ENCODE results near the gene TTC9C. TPM values are rescaled to one million over a fixed set of nuclear protein-coding genes. Genes with fewer than 3 reads are reported as not detected.
"Not testable (repeated sequence)": the region's sequence is repeated elsewhere in the genome, so short reads cannot be mapped to it uniquely, and the experiment has no call there.

TTC9C gene
- total RNA-seq, 1 donor from 2014 or later: 19.7 TPM

DNA sequence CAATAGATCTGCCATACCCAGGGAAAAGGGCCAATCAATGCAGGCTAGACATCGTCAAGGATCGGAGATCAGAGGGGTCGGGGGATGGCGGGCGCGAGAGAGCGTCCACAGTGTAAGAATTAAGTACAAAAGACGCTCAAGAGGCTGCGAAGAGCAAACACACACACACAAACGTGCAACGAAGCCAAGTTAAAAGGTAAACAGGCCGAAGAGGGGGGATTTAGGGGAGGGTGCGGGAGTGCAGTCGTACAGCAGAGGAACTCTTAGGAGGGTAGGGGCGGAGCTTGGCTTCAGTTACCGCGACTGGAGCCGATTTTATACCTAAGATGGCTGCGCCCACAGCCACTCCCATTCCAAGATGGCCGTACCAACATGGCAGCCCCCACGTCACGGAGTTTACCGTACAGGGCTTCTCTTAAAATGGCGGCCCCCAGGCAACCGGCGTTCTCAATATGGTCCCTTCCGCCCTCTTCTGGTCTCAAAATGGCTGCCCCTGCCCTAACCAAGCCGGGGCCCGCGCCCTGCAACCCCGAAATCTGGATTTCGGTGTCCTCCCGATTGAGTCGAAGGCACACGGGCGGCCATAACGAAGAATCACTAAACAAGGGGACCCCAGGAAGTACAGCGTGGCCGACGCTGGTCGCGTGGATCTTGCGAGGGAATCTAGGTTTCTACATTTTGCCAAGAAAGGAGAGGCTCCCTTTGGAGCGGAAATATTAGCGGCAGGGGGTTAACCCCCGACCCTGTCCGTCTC, 18.9 kb upstream of the TTC9C start:
- DNase-seq (ENCODE audit: low read depth): peak; percentile 98

DNA sequence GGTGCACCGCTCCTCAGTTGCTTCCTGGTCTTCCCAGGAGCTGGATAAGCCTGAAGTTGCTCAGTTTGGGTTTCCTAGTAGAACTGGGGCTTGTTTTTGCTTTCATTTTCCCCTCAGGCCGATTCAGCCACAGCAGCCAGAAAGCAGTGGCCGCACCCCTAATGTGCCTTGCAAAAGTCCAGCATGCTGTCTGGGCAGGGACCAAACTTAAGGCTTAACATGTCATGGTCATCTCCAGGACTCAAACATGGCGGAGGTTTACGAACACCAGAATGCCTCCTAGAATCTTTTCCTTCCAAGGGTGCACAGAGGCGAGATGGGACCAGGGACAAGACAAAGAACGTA, 18.3 kb upstream of the TTC9C start:
- no peak for DNase-seq (ENCODE audit: low read depth)

DNA sequence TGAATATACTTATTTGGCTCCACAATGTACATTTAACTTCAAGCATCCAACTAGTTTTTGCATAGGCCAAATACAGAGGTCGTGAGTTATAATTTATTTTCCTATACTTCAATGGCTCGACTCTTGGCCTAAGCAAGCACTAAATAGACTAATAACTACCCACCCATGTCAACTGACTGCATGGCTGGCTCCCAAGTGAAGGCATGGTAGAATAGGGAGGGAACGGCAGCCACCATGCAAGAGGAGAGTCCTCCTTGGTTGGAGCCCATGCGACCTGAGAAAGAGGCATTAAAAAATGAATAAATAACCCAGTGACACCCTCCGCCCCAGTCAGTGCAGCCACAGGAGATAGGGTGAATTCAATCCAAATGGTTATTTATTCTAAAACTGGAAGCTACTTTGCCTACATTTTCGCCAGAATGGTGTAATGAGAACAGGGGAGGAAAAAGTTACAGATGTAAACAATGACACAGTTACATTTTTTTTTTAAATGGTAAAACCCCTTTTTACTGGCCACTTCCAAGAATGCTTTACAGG, 15.9 kb upstream of the TTC9C start:
- no peak for DNase-seq (ENCODE audit: low read depth)

DNA sequence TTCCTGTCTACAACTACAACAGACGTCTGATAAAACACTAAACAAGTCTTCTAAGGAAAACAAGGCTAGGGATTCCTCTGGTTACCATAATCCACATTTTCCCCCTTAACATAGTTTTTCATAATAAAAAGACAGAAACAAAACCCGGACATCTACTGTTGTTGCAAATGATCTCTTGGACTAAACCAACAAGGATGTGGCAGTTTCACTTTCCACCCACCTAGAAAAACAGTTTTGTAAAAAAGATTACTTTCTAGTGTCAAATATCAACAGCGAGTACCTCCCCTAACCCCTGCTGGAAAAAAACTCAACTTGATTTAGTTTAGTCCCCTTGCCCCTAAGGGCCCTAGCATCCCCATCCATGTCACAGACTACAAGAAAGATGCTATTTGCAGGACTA, 15.4 kb upstream of the TTC9C start:
- DNase-seq (ENCODE audit: low read depth): no peak

DNA sequence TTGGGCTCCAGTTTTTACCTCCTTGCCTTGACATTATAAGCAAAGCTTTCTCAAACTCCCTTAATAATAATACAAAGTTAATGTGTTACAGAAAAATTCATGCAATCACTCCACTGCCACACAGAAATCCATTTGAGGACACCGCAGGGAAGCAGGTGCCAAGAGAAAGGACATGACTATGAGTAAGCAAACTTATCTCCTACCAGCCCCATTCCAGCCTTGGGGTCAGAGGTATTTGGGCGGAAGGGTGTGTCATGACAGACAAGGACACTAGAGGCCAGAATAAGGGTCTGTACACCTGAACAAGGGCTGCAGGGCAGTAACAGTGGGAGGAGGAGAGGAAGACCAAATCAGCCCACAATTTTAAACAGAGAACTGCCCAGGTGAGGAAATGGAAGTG, 14.9 kb upstream of the TTC9C start:
- peak; percentile 31 for DNase-seq (ENCODE audit: low read depth)

DNA sequence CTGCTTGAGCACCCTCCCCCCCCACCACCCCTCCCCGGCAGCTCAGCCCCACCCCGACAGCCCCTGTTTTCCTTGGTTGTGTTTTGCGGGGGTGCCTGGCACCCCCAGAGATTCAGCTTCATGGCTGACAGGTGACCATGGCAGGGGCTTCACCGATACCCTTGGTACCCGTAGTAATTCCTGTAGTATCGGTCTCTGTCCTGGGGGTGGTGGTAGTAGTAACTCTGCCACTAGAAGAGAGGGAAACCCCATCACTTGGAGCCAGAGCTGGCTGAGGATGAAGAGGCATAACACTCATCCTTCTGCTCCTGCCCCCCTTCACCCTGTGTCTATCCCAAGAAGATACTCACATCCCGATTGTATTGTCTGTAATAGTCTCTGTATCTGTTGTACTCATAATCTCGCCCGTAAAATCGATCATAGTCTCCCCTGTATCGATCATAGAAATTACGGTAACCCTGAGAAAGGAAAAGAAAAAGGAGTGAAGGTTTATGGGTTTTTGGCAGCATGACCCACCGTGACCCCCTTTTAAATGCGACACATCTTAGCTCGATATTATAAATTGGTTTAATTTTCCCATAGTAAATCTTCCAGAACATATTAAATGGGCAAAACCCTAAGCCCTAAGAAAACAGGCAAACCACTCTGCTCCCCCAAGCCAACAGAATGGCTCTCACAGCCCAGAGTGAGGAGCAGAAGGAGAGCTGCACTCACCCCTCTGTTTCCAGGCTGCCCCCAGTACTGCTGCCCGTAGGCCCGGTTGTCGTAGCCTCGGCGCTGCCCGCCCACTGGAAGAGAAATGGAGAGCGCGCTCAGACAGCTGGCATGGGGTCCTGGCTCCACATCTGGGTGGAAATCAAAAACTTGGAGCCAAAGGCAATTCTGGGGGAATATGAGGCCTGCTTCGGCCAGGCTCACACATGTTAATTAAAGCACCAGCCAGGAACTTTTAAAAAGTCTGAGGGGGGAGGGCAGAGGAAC, 12.8 kb upstream of the TTC9C start:
- DNase-seq (ENCODE audit: low read depth): no peak

DNA sequence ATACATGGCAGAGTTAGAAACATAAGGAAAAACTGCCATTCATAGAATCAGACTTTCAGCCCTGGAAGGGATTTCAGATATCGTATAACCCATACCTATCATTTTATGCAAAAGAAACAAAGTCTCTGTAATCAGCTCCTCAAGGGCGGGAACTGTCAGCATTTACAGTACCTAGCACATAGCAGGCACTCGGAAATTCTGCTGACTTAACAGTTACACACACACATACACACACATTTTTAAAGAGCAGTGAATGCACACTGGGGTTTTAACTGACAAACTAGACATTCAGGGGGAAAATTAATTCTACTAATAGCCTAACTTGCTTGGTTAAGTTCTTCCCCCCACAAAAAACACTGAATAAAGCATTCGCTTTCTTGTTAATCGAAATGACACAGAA, 12.1 kb upstream of the TTC9C start:
- no peak for DNase-seq (ENCODE audit: low read depth)

DNA sequence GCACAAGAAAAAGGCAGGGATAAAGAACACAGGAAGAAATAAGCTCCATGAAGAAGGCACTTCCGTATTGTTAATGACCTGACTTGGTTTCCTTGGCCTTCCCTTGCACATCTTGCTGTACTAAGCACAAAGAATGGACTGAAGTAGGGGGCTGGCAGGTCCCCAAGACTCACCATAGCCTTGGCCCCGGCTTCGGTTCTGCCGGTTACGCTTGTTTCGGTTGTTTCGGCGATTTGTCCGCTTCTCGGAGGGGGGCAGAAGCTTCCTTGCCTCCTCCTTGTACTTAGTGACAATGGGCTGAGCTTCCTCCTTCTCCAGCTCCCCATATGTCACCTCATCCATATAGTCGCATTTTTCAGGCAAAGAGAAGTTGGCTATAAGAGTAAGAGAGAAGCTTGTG, 11.5 kb upstream of the TTC9C start:
- DNase-seq (ENCODE audit: low read depth): no peak

DNA sequence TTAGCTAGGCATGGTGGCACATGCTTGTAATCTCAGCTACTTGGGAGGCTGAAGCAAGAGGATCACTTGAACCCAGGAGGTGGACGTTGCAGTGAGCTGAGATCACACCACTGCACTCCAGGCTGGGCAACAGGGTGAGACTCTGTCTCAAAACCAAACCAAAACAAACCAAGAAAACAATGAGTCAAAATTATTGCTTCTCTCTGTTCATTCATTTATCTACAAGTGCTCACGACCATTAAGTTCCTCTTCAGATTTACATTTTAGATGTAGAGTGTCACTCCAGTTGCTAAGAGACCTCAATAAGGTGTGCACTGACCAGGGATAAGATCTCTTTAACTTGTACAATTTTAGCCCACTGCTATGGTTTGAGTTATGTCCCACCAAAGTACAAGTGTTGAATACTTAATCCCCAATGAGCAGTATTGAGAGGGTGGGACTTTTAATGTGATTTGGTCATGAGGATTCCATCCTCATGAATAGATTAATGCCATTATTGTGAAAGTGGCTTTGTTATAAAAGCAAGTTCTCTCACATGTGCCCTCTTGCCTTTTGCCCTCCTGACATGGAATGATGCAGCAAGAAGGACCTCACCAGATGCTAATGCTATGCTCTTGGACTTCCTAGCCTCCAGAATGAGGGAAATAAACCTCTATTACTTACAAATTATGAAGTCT, 8.8 kb upstream of the TTC9C start:
- no peak for DNase-seq (ENCODE audit: low read depth)

DNA sequence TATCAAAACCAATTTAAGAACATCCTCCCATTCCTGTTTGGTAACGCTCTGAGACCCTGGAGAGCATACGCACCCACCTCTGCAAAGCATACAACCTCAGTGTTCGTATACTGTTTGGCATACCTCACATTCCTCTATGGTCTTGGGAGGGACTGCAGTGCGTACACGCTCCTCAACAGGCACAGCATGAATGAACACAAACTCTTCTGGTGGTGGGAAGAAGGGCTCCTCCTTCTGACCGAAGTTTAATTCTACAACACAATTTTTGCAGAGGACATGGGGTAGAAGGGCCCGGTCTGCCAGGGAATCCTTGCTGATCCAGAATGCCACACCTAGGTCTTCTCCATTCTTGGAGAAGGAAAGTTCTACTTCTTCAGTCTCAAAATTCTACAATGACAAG, 6.3 kb upstream of the TTC9C start:
- DNase-seq (ENCODE audit: low read depth): no peak

DNA sequence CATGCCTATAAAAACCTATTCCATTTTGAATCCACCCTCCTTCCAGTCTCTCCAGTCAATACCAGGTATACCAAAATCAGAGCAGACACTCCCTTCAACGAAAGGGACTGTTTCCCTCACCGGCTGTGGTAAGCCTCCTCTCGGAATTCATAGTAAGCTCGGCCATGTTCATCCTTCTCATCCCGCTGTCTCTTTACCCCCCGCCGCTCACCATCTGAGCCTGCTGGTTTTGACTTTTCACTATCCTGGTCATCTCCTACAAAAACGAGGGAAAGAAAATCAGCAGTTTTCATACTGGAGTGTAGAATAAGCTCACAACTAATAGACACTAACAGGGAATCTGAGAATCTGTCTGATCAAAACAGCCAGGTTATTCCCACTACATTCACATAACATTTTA, 4.1 kb upstream of the TTC9C start:
- no peak for DNase-seq (ENCODE audit: low read depth)

DNA sequence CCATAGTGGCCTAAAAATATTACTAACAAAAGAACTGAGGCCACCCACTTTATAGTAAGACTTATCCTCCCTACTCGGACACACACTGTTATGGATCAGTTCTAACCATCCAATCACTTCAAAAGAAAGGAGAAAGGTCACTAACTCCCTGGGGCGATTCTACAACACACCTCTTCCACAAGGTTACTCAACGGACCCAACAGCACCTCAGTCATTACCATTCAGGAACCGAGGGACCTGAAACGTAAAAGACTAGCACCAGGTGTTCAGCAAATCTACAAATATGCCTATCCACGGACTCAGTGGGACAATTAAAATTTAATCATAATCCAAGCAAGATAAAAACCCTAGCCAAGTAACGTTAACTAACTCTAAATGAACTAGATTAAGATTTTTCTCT, 2.6 kb upstream of the TTC9C start:
- DNase-seq (ENCODE audit: low read depth): peak; percentile 2

DNA sequence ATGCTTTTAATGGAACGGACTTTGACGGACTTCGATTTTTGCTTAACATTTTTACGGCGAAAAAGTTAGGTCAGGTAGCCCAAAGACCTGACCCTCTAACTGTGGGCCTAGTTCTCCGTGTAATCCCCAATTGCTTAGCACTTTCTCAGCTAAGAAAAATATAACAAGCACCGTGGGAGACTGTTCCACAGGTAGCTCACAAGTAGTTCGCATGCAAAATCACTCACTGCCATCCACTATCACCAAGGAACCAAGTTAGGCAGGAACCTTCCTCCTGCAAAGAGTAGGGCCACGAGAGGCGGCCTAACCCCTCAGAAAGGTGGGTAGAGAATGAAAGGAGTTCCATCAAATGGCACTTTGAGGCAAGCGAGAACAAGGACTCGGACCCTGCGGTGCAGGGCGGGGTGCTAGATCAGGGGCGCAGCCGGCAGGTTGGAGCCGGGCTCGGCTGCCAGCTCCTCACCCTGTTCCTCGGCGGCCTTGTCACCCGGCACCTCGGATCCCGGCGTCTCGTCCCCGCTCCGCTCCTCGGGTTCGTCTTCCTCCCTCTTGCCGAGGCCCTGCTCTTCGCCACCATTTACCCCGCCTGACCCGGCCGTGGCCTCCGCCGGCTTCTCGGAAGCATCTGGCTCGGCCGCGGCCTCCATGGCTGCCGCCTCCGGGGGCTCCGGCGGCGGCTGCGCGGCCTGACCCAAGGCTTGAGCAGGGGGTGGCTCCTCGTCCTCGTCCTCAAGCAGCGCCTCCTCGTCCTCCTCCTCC, 2.0 kb upstream of the TTC9C start:
- peak; percentile 2 for DNase-seq (ENCODE audit: low read depth)

DNA sequence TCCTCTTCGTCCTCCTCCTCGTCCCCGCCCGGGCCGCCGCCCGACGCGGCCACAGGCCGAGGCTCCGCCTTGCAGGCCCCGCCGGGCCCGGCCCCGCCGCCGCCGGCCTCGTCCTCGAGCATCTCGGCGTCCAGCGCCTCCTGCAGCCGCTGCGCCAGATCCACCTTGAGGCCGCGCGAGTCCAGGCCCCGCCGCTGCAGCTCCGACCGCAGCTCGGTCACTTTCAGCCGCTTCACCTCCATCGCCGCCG, 1.4 kb upstream of the TTC9C start:
- DNase-seq (ENCODE audit: low read depth): no peak

DNA sequence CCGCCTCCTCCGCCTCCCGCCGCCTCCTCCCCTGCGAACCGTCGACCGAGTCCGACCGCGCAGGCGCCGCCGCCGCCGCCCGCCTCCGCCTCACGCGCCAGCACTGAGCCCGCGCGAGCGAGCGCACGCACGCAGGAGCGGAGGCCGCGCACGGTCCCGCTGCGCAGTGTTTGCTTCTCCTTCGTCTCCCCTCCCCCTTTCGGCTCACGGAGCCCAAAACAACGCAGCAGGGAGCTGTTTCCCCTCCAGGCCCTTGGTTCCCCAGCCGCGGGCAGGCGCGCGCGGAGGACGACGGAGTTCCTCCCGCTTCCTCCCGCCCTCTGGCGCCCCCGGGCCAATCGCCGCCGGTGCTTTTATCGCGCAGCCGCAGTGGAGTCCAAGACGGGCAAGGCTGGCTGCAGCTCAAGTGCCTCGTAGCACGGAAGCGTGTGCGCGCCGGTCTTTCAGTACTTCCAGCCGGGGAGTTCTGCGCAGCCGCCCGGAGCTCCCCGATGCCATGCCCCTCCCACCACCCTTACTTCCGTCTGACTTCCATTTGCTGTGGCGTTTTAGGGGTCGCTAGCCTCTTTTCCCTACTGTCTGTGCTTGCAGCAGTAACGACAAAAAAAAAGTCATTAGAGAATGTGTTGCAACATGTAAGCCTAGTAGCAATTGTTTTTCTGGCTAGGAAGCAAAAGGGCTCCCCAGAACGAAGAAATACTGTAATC, 968 bp upstream of the TTC9C start, which contains the start of gene HNRNPUL2:
TSS of gene HNRNPUL2 (minus strand) at position 293 of the 707 bp plus-strand sequence. CDS start 301 bp downstream, outside the sequence.
- peak; percentile 99 for DNase-seq (ENCODE audit: low read depth)

DNA sequence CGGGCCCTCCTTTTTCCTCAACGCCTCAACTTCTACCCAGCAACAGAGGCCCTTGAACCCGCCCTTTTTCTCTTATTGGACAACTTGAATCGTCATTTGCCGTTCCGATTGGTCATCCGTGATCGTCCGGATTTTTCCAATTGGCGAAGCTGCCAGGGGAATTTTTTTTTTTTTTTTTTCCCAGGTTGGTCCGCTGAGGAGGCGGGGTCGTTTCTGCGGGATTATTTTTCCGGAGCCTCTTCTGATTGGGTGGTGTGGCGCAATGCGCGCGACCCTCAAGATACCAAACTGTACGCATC, 465 bp upstream of the TTC9C start:
- DNase-seq (ENCODE audit: low read depth): peak; percentile 99

DNA sequence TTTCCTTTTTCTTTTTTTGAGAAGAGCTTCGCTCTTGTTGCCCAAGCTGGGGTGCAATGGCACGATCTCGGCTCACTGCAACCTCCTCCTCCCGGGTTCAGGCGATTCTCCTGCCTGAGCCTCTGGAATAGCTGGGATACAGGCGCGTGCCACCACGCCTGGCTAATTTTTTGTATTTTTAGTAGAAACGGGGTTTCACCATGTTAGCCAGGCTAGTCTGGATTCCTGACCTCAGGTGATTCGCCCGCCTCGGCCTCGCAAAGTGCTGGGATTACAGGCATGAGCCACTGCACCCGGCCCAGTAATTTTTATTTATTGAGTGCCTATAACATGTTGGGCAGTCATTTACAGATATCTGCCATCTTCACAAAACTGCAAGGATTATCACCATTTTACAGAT, 1.8 kb downstream of the TTC9C start:
- DNase-seq (ENCODE audit: low read depth): not testable (repeated sequence)

DNA sequence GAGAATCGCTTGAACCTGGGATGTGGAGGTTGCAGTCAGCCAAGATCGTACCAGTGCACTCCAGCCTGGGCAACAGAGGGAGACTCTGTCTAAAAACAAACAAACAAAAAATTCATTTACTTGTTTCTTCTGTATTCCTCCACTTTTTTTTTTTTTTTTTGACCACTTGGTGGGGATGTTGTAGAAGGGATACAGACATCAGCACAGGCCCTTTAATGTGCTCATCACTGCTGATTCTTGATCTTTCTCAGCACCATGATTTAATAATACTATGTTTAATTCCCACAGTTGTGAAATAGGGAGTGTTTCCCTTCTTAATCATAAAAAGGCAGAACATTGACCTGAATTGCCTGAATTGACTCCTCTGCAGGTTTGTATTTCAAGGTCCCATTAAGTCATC, 4.5 kb downstream of the TTC9C start:
- peak; percentile 6 for DNase-seq (ENCODE audit: low read depth)

DNA sequence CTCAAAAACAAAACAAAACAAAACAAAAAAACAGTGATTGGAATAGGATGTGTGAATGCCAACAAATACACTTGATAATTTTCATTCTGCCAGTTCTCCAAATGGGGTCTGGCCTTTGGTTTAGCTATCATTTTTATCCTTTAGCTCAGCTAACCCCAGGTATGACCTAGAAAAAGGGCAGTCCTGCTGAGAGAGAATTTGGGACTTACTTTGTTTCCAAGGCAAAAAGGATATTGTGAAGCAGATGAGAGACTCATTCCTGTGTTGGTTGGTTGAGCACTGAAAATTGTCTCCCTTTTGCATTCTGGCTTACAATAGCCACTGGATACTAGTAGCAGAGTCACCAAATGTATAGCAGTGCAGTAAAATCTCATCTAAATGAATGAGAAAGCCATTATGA, 8.9 kb downstream of the TTC9C start:
- DNase-seq (ENCODE audit: low read depth): no peak

DNA sequence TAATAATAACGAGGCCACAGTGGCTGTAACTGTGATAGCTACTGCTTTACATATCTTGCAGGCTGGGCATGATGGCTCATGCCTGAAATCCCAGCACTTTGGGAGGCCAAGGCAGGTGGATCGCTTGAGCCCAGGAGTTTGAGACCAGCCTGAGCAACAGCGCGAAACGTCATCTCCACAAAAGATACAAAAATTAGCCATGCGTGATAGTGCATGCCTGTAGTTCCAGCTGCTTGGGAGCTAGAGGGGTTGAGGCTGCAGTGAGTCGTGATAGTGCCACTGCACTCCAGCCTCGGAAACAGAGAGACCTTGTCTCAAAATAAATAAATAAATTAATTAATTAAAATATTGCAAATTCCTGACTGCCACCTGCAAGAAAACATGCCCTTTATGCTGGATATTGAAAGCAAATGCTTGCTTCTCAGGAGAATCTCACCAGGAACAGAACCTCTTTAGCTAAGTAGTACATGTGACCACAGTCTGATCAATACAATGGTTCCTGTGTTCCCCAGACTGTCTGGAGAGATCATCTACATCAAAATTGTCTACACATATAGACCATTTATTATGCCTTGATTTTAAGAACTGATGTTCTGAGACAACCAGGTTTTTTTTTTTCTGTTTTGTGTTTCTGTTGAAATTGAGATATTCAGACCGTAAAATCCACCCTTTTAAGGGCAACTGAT, 19.3 kb downstream of the TTC9C start:
- DNase-seq (ENCODE audit: low read depth): no peak

Measured in myocyte (in vitro differentiated cells).